ENCODE measurements around the gene ABCB6.

Gene ABCB6

DNA sequence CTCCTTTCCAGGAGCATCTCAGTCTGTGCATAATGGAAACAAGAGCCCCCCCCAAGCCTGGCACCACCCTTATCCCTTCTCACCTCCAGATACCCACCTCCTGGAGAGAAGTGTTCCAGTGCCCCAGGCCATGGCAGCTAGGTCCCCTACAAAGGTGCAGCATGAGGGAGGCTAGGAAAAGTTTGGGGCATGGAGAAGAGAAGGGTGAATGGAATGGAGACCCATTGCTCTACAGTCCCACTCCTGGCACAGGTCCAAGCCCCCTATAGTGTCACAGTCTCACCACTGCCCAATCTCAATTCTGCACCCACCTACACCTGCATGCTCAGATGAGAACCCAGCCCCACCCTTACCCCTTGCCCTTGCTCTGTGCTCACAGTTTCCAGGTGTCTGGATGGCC lies 49.8 kb downstream of the ABCB6 start:
- DNase-seq (ENCODE audit: low read depth): no peak

DNA sequence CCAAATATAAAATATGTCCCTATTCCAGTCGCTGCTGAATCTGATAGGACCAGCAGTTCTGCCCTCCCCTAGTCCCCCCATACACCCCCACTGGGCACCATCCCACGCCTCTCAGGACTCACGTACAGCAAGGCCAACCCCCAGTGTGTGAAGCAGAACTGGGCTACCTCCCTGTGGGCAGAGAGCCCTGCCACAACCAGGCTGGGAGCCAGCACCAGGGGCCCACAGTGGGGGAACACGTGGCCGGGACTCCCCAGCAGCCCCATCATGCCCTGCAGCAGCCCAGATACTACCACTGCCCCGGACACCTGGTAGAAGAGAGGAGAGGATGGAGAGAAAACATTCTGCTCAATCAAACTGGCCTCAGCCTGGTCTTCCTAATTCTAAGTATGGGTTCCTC lies 50.2 kb downstream of the ABCB6 start:
- DNase-seq (ENCODE audit: low read depth): no peak

DNA sequence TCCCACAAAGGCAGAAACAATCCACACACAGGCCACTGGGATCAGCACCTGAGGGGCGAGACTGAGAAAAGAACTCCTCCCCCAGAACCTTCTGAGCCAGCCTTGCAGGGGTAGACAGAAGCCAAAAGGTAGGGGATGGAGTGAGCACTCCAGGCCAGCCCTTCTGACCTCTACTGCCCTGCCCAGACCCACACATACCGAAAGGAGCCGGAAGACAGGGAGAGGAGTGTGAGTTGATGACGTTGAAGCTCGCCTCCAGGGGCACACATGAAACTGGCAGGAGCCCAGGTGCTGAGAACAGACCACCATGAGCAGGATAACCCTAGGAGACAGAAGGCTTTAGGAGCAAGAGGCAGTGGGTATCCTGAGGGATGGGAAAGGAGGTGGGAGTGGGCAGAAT lies 50.8 kb downstream of the ABCB6 start:
- no peak for DNase-seq (ENCODE audit: low read depth)

DNA sequence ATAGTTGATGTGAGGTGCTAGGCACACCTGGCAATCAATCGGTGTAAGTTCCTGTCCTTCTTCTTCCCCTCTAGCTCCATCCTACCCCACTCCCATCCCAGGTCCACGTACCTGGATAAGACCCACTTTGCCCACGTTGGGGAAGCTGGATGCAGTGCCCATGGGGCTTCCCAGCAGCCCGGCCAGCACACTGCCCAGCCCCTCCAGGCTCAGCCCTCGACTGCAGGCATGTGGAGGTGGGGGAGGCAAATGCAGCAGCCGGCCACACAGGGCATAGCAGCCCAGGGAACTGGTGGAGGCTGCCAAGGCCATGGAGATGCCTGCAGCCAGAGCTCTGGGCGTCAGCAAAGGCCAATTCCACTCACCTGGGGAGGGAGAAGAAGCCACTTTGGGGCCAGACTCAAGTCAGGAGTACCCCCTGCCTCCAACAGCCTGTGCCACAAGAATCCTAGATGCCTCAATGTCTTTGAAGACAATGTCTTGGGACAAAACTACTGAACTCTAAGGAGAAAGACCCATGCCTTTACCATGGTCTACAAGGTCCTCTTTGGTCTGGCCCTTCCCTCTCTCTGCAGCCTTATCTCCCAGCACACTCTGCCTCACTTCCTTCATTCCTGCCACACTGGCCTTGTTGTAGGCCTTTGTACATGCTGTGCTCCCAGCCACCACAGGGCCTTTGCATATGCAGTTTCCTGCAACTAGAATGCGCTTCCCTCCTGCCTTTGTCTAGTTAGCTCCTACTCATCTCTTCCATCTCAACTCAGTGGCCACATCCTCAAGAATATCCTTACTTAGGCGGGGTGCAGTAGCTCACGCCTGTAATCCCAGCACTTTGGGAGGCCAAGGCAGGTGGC lies 53.5 kb downstream of the ABCB6 start:
- DNase-seq (ENCODE audit: low read depth): no peak

DNA sequence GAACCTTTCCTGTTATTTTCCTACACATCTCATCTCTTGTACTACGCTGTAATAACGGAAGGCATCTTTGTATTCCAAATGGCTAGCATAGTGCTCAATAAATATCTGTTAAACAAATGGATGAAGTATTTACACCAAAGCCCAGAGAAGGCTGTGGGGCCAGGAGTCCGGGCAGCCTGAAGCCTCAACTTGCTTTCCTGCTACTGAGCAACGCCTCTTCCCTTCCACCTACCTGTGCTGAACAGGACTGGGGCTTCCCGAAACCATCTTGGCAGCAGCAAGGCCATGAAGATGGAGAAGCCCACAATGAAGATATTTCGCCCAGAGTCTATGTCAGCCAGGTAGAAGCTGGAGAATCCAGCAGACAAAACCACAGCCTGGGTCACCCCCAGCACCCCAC lies 55.6 kb downstream of the ABCB6 start:
- no peak for DNase-seq (ENCODE audit: low read depth)

DNA sequence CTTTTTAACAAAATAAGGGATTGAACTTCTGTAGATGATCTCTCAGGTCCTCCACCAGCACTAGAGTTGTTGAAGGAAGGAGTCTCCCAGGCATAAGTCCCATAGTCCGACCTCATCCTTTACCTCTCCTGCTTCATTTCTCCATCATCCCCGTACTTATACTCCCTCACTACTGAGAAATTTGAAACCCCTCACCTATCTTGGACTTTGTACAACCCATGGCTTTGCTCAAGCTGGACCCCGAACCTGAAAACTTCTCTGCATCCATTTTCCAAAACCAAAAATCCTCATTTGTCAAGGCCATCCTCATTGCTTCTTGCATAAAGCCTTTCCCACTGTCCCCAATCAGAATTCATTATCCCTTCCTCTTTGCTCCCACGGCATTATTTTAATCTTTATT lies 57.7 kb downstream of the ABCB6 start:
- no peak for DNase-seq (ENCODE audit: low read depth)

DNA sequence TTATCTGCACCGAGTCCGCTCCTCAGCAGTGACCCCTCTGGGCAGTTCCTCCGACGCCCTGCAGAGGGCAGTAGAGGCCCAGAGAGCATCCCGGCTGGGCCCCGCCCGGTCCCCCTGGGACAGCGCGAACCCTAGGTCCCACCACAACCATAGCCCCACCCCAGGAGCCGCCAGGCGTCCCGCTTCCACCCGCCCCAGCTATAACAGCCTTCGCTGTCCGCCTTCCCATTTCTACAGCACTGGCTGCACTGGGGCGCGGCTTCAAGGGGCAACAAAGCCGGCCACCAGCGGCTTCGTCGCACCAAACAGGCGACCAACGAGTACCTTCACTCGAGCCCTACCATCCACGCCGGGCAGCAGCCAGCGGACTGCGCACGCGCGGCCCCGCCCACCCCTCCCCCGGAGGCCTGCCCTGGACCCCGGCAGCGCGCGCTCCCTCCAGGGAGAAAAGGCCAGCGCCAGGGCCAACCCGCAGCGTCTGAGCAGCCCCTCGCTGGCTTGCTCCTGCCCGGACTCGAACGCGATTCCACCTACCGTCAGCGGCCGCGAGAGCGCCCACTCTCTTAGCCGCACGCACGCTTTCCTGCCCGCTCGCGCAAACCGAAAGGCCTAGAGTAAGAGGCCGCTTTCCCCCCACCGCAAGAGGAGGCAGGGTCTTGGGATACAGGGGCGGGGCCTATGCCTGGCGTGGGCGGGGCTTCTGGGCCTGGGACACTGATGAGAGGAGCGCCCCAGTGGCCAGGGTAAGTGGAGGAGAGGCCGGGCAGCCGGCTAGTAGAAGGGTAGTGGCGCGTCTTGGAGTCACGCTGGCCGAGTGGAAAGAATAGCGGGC lies 58.4 kb downstream of the ABCB6 start, which contains the start of gene NHEJ1:
TSS of gene NHEJ1 (minus strand) at position 630 of the 832 bp plus-strand sequence. CDS start 2,453 bp downstream, outside the sequence.
- peak; percentile 93 for DNase-seq (ENCODE audit: low read depth)
